Activated T-cell treated with anti-CD3 and anti-CD28 coated beads for 1 hour (primary cell): ENCODE data around the gene PNLIPRP1.

Experiments used
- DNase-seq: peaks from one replicate; pipeline ENCODE4 v3.0.0-alpha.2; 2020; ENCODE audit warnings: low read depth

The PNLIPRP1 gene

GRCh38 chr10:116631871-116632295 is 41.1 kb downstream of the PNLIPRP1 start:
- no peak for DNase-seq

GRCh38 chr10:116632596-116633215 is 41.9 kb downstream of the PNLIPRP1 start:
- DNase-seq: no peak

- DNase-seq: no peak
These were observed 42.4 kb downstream of the PNLIPRP1 start for GRCh38 chr10:116633216-116633600.

GRCh38 chr10:116634126-116634975 is 43.6 kb downstream of the PNLIPRP1 start:
- no peak for DNase-seq

- DNase-seq: no peak
These were observed 45.6 kb downstream of the PNLIPRP1 start for GRCh38 chr10:116636385-116636784.

GRCh38 chr10:116636976-116637375 is 46.2 kb downstream of the PNLIPRP1 start:
- no peak for DNase-seq

GRCh38 chr10:116637830-116638229 is 47.1 kb downstream of the PNLIPRP1 start:
- DNase-seq: no peak

GRCh38 chr10:116646502-116646901 is 55.7 kb downstream of the PNLIPRP1 start:
- DNase-seq: no peak

- no peak for DNase-seq
These were observed 58.1 kb downstream of the PNLIPRP1 start for GRCh38 chr10:116648903-116649302.

- no peak for DNase-seq
These were observed 63.1 kb downstream of the PNLIPRP1 start for GRCh38 chr10:116653885-116654284.

GRCh38 chr10:116654816-116655215 is 64.1 kb downstream of the PNLIPRP1 start:
- DNase-seq: no peak

GRCh38 chr10:116655568-116655967 is 64.8 kb downstream of the PNLIPRP1 start:
- DNase-seq: no peak

GRCh38 chr10:116656044-116656443 is 65.3 kb downstream of the PNLIPRP1 start:
- no peak for DNase-seq

- no peak for DNase-seq
These were observed 67.2 kb downstream of the PNLIPRP1 start for GRCh38 chr10:116657863-116658551.
